HG03280 (cell line): ENCODE results near the gene LCNL1.
"Not testable (repeated sequence)": the region's sequence is repeated elsewhere in the genome, so short reads cannot be mapped to it uniquely, and the experiment has no call there.

Experiments used
- ATAC-seq: cut with Tn5 transposase; IDR thresholded peaks from one replicate; pipeline ENCODE4 v1.9.1; 2021; ENCODE audit warnings: mild to moderate bottlenecking, moderate library complexity; ENCODE audit not compliant: unreplicated experiment

Gene LCNL1

DNA sequence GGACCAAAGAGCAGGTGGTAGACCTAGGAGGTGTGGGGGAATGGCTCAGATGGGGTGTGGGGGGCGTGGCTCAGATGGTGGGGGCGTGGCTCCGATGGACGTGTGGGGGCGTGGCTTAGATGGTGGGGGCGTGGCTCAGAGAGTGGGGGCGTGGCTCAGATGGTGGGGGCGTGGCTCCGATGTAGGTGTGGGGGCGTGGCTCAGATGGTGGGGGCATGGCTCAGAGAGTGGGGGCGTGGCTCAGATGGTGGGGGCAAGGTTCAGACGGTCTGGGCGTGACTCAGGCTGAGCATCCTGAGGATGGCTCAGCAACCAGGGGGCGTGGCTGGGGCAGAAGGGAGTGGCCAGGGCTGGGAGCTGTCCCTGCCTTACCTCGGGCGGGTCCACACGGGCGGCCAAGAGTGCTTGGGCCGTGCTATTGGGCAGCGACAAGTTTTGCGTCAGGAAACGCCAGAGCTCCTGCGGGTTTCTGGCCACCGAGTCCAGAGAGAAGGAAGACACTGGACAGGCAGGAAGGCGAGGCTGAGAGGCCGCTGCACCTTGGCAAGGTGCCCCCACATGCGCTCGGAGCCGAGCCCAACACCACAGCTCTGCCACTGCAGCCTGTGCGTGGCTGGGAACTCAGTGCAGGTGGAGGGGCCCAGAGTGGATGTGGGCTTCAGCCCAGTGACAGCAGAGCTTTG lies 39.3 kb downstream of the LCNL1 start:
- no peak for ATAC-seq

DNA sequence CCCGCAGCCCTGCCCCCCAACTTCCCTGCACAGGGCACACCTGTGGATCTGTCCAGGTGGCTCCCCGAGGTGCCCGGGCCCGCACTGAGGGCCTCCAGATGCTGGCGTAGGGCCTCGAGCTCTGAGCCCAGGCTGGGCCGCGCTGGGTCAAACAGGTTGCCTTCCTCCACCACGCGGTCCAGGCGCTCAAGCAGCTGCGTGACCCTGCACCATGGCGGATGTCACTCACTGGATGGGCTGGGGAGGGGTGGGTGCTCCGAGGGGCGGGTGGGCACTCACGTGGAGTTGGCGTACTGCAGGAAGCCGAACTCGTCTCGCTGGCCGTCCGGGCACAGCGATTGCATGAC lies 39.8 kb downstream of the LCNL1 start:
- ATAC-seq: no peak

- ATAC-seq: no peak
These were observed 40.4 kb downstream of the LCNL1 start for GRCh38 chr9:137023157-137023556.

- ATAC-seq: no peak
These were observed 40.8 kb downstream of the LCNL1 start for GRCh38 chr9:137023583-137023991.

DNA sequence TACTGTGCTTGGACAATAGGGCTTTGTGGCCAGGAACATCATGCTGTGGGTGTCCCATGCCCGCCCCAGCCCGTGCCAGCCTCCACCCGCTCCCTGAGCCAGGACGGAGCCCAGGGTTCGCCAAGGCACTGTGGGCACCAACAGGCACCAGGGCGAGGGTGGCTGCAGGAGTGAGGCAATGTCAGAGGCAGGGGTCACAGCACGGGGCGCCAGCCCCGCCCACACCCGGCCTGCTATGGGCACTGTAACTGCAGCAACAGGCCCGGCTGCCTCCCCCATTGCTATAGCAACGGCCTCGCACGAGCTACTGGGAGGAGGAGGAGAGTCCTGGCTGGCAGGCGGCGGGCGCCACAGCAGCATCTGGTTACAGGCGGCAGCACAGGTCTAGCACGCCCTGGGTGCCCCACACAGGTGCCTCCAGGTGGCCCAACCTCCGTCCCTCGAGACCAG lies 42.7 kb downstream of the LCNL1 start:
- no peak for ATAC-seq

- ATAC-seq: no peak
These were observed 43.6 kb downstream of the LCNL1 start for GRCh38 chr9:137026384-137026783.

GRCh38 chr9:137026828-137027227 lies 44.0 kb downstream of the LCNL1 start:
- ATAC-seq: no peak

- no peak for ATAC-seq
These were observed 44.8 kb downstream of the LCNL1 start, which contains the start of gene ABCA2 for GRCh38 chr9:137027369-137028262. Gene ABCA2 (minus strand): TSS chr9:137028237. CDS start chr9:137028140, 97 bp downstream.

DNA sequence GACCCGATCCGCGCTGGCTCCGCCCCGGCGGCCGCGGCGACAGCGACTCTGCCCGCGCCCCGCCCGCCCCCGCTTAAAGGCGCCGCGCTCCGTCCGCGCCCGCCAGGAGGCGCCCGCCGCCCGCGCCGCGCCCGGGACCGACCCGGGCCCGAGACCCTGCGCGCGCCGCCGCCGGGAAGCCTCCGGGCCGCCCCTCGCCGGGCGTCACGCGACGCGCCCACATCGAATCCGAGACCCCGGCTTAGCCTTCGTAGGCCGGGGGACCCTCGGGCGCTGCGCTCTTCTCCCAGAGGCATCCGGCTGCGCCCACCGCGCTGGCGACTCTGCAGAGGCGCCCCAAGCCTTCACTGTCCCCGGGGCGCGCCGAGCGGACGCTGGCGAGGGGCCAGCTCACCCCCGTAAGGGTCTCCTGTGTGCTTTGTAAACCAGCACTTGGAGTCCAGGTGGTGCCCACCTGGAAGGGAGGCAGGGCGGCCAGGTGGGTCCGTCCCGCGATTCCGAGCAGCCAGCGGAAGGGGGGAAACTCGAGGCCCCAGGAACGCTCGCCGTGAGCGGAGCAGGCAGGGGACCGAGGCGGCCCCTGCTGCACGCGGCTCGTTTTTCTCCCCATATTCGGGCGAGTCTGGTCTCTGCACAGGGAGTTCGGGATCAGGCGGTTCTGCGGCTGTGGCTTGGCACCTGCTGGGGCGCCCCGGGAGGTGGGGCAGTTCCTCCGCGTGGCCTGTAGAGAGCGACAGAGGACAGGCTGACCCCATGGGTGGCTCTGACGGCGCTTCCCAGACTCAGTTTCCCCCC lies 45.7 kb downstream of the LCNL1 start:
- ATAC-seq: peak; percentile 44

DNA sequence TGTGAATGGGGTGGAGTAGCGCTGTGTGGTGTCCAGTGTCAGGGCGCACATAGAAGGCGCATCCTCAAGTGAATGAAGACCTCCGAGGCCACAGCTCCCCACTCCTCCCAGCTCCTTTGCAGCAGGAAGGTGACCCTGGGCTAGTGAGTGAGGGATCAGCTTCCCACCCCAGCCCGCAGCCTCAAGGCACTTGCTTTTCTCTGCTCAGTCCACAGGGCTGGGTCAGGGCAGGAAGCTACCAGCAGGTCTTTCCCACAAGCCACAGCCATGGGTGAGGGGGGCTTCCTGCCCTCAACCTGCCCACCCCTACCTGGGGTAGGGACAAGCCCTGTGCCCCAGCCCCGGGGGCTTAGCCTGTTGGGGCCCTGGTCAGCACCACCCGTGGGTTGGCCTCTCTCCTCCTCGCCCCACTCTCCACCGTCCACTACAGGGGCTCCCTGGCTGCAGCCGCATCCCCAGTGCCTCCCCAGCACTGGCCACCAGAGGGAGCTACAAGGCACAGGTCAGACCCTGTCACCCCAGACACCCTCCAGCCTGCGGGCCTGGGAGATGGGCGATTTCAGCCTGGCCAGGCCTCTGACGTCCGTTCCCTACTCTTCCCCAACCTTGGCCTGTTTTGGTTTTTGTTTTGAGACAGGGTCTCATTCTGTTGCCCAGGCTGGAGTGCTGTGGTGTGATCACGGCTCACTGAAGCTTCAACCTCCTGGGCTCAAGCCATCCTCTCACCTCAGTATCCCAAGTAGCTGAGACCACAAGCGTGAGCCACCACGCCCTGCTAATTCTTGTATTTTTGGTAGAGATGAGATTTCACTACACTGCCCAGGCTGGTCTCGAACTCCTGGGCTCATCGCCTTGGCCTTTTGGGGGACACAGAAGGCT lies 46.5 kb downstream of the LCNL1 start:
- ATAC-seq: no peak

- ATAC-seq: no peak
These were observed 47.2 kb downstream of the LCNL1 start for GRCh38 chr9:137030006-137030405.

DNA sequence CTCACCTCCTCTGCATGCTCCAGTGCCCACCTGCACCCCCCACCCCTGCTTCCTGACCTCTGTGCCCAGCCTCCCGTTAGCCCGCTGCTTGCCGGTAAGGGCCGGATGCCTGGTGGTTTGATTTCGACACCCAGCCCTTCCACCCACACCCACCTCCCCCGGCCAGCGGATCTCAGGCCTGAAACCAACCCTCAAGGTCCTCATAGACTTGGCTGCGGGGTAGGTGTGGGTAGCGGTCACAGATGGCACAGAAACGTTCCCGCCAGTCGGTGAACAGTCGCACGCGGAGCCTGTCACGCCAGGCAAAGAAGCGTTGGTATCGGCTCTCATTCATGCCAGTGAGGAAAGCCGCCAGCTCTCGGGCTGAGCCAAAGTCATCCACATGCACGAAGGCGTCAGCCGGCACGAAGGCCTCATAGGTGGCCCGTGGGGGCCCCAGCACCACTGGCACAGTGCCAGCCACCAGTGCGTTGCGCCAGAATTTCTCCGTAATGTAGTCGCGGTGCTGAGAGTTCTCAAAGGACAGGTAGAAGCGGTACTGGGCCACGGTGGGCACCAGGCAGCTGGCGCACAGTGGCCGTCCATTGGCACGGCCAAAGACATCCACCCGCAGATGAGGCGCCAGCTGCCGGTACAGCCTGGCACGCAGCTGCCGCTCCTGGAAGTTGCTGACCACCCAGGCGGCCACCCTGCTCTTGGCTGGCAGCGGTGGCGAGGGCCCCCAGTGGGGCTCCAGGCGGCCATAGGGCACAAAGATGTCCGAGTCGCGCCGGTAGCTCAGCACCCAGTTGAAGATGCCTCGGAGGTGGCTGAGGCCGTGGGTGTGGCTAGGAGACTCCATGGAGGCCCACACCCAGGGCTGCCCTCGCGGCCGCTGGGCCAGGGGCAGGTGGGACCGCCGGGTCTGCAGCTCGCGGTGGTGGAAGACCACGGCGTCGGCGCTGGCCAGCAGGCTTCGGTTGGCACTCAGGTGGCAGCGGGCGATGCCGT lies 48.0 kb downstream of the LCNL1 start:
- no peak for ATAC-seq

DNA sequence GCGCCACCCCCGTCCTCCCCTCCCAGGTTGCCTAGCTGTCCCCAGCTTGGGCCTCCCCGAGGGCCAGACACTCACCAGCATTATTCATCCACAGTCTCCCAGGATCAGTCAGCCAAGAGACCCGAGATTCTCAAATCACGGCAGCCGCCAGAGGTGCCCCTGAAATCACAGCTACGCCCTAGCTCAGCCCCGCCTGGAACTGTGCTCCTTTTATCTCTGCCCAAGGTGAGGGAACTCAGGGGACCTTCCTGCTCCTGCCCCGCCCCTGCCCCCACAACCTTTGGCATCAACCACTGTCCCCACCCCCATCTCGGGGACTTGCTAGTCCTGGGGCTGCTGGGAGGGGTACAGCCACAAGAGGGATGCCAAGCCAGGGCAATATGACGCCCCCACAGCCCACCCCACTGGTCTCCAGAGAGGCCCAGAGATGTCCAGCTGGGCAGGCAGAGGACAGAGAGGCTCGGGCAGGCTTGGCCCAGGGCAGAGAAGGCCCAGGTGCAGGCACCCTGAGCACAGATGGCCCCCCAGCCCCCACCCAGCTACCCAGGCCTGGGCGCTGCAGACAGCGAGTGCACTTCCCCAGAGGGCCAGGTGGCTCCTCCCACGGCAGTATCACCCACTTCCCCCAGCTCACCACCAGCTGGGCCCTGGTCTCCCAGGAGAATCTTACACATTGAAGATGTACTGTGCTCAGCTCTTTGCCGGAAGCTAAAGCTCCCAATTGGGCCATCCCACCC lies 49.3 kb downstream of the LCNL1 start, which contains the start of gene FUT7:
FUT7 (minus strand) TSS at position 185 of the 737 bp plus-strand sequence; CDS start at position 88, 97 bp downstream.
- no peak for ATAC-seq

- ATAC-seq: no peak
These were observed 50.1 kb downstream of the LCNL1 start for GRCh38 chr9:137032858-137033257.

GRCh38 chr9:137033481-137033880 lies 50.7 kb downstream of the LCNL1 start:
- not testable (repeated sequence) for ATAC-seq

DNA sequence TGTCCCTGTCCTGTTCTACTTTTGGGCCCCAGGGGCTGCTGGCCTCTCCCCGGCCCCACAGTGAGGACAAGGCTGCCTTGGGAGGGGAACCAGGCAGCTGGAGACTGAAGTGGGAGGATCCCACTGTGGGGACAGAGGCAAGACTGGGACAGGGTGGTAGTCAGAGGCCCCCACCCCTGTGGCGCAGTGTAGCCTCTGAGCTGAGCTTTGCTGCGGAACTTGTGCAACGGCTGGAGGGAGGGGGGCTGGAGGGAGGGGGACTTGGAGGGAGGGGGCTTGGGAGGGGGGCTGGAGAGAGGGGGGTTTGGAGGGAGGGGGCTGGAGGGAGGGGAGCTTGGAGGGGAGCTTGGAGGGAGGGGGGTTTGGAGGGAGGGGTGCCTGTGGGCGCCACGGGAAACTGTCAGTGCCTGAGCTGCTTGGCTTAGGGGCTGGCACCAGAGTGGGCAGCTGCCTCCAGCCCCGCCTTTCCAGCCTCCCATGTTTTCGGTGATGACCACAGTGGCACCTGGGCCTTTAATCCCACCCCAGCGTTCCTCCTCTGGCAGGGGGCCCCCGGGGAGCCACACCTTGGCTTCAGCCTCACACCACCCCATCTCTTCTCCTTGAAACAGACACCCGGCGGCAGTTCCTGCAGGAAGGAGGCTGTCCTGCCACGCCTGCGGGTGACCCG lies 51.4 kb downstream of the LCNL1 start:
- ATAC-seq: no peak

- ATAC-seq: no peak
These were observed 52.1 kb downstream of the LCNL1 start for GRCh38 chr9:137034709-137035506.
